K562 (cell line): ENCODE results near the gene SLC6A9. TPM values are rescaled to one million over a fixed set of nuclear protein-coding genes. Genes with fewer than 3 reads are reported as not detected.

Source experiments
- EHMT2 ChIP-seq: fragments of 450-650 bp; IDR thresholded peaks from 2 replicates; pipeline ENCODE4 v1.6.1; 2018; ENCODE audit warnings: antibody characterized with exemption
- EP300 ChIP-seq: IDR thresholded peaks from 2 replicates; pipeline ENCODE4 v1.6.1; 2012; ENCODE audit warnings: low read length, improper control_type of control experiment
- KAT8 ChIP-seq: fragments of 450-650 bp; IDR thresholded peaks from 2 replicates; pipeline ENCODE4 v1.6.1; 2016; ENCODE audit warnings: low read depth, mild to moderate bottlenecking
- NR0B1 ChIP-seq: fragments of 450-650 bp; IDR thresholded peaks from one replicate; pipeline ENCODE4 v1.6.1; 2018; ENCODE audit warnings: mild to moderate bottlenecking, moderate library complexity; ENCODE audit not compliant: partially characterized antibody
- SMC3 ChIP-seq: conservative IDR thresholded peaks from 2 replicates; pipeline ENCODE4 v1.6.1; 2011; ENCODE audit warnings: low read depth, low read length, improper control_type of control experiment; ENCODE audit not compliant: insufficient read depth
- ZBTB33 ChIP-seq: sonication (generic); formaldehyde crosslinking; IDR thresholded peaks from 2 replicates; pipeline ENCODE4 v1.8.1; 2023; ENCODE audit warnings: mild to moderate bottlenecking, missing genetic modification reagents
- ZKSCAN1 ChIP-seq: fragments of 150-350 bp; IDR thresholded peaks from 2 replicates; pipeline ENCODE4 v1.6.1; 2016; ENCODE audit warnings: low read depth, low read length
- ZNF224 ChIP-seq: sonication (generic); formaldehyde crosslinking; IDR thresholded peaks from 2 replicates; pipeline ENCODE4 v1.8.0; 2022; ENCODE audit warnings: mild to moderate bottlenecking, missing genetic modification reagents
- ZNF282 ChIP-seq: sonication (generic); formaldehyde crosslinking; IDR thresholded peaks from 2 replicates; pipeline ENCODE4 v1.8.1; 2023; ENCODE audit warnings: missing genetic modification reagents
- ZNF395 ChIP-seq: fragments of 200-800 bp; sonication (Bioruptor generic); IDR thresholded peaks from 2 replicates; pipeline ENCODE4 v1.6.1; 2017; ENCODE audit warnings: missing genetic modification characterization, missing compliant biosample characterization
- ZNF511 ChIP-seq: sonication (generic); formaldehyde crosslinking; IDR thresholded peaks from 2 replicates; pipeline ENCODE4 v1.8.0; 2022; ENCODE audit warnings: mild to moderate bottlenecking, missing genetic modification reagents
- ZNF518B ChIP-seq: fragments of 250-450 bp; sonication (Bioruptor Pico); IDR thresholded peaks from 2 replicates; pipeline ENCODE4 v1.5.0; 2021; ENCODE audit warnings: mild to moderate bottlenecking, moderate library complexity
- ZNF780A ChIP-seq: fragments of 250-450 bp; sonication (Bioruptor Pico); IDR thresholded peaks from 2 replicates; pipeline ENCODE4 v1.5.0; 2021; ENCODE audit warnings: mild to moderate bottlenecking
- polyA plus RNA-seq, 8 experiments: library from polyadenylated mRNA; depleted of rRNA in 4 of 8; stranded (reverse) in 5 of 8; unstranded in 3 of 8; fragments of >200 nt; fragmentation: Nextera tagmentation in 2 of 8; fragmentation: Illumina TruSeq in 1 of 8; extraction: Ambion mirVana in 2 of 8; extraction: Trizol in 1 of 8; gene quantifications; 2 replicates each; pipeline versions ENCODE4 v1.2.1 to v1.2.3, GENCODE V29; 2011 to 2014; ENCODE audit warnings: inconsistent platforms in 1 of 8, missing spikeins in 1 of 8
- total RNA-seq, 7 experiments: library from RNA; depleted of rRNA in 6 of 7; stranded (reverse); fragments of >200 nt in 6 of 7; fragmentation: Illumina TruSeq in 2 of 7; extraction: Trizol in 2 of 7; gene quantifications; 2 replicates each; pipeline versions ENCODE4 v1.2.1 to v1.2.3, GENCODE V29; 2011 to 2021; ENCODE audit warnings: low replicate concordance in 1 of 7
- TF ChIP-seq, protein P1 (sequence below), 2 experiments: fragments of 250-450 bp in 1 of 2; fragments of 450-650 bp in 1 of 2; sonication (Bioruptor Pico) in 1 of 2; IDR thresholded peaks; 2 replicates each; pipeline versions ENCODE4 v1.6.1 to v1.8.0; 2016 to 2021; ENCODE audit warnings: mild to moderate bottlenecking in 2 of 2, moderate library complexity in 2 of 2, missing compliant biosample characterization in 1 of 2, missing genetic modification characterization in 1 of 2

Gene SLC6A9
- total and polyA plus RNA-seq, 9 of the 15 experiments (the other 6 are each of a cell fraction or from before 2014, with no cell fraction given) = 0.17 to 18.7 (median 2.9) TPM

- TF ChIP-seq ZNF518B (no peak), NR0B1 (no peak), ZKSCAN1 (no peak), ZNF224 (no peak), EP300 (no peak), SMC3 (no peak), ZNF780A (CRISPR knock-in tag) (no peak), ZNF282 (CRISPR knock-in tag) (0 out of 2 replicates have a peak, but pooled peaks have one; percentile 40), EHMT2 (no peak), ZNF395 (CRISPR knock-in tag) (peak; percentile 54), ZBTB33 (CRISPR knock-in tag) (peak; percentile 55; the same call in 1 of the 2 replicates), ZNF511 (peak; percentile 74), KAT8 (no peak)
- TF ChIP-seq, protein P1, sequence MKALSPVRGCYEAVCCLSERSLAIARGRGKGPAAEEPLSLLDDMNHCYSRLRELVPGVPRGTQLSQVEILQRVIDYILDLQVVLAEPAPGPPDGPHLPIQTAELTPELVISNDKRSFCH (CRISPR knock-in tag; IDR thresholded peaks at IDR 0.05) = no peak
- TF ChIP-seq, protein P1 (tag; IDR thresholded peaks at IDR 0.05) = no peak
These were observed 39.6 kb downstream of the SLC6A9 start, which contains the start of gene CCDC24 (continued) for GRCh38 chr1:43991476-43992231.
